NCI-H2171 (cell line): ENCODE measurements around the gene MLN.
A peak's percentile ranks its signal among the peaks of the same experiment; 100 is the strongest.
"Not testable (repeated sequence)": the region's sequence is repeated elsewhere in the genome, so short reads cannot be mapped to it uniquely, and the experiment has no call there.

Experiments
- DNase-seq: peaks from one replicate; lab custom pipeline; 2025; lab: John Stamatoyannopoulos, UW

The MLN gene

GRCh38 chr6:33834401-33835392 is 30.9 kb upstream of the MLN start:
- no peak for DNase-seq

GRCh38 chr6:33833599-33833998 is 29.8 kb upstream of the MLN start:
- no peak for DNase-seq

GRCh38 chr6:33832831-33833230 is 29.0 kb upstream of the MLN start:
- DNase-seq = not testable (repeated sequence)

DNA sequence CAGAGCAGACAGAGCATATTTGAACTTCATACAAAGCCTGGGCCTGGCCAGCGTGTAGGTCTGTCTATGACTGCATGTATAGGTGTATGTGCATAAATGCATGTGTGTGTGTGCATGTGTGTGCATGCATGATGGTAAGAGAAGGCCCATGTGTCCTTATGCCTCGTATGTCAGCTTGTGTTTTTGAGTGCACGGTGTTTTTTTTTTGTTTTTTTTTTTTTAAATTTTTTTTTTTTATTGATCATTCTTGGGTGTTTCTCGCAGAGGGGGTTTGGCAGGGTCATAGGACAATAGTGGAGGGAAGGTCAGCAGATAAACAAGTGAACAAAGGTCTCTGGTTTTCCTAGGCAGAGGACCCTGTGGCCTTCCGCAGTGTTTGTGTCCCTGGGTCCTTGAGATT is 27.9 kb upstream of the MLN start:
- not testable (repeated sequence) for DNase-seq

GRCh38 chr6:33830635-33831240 is 26.9 kb upstream of the MLN start:
- DNase-seq = no peak

DNA sequence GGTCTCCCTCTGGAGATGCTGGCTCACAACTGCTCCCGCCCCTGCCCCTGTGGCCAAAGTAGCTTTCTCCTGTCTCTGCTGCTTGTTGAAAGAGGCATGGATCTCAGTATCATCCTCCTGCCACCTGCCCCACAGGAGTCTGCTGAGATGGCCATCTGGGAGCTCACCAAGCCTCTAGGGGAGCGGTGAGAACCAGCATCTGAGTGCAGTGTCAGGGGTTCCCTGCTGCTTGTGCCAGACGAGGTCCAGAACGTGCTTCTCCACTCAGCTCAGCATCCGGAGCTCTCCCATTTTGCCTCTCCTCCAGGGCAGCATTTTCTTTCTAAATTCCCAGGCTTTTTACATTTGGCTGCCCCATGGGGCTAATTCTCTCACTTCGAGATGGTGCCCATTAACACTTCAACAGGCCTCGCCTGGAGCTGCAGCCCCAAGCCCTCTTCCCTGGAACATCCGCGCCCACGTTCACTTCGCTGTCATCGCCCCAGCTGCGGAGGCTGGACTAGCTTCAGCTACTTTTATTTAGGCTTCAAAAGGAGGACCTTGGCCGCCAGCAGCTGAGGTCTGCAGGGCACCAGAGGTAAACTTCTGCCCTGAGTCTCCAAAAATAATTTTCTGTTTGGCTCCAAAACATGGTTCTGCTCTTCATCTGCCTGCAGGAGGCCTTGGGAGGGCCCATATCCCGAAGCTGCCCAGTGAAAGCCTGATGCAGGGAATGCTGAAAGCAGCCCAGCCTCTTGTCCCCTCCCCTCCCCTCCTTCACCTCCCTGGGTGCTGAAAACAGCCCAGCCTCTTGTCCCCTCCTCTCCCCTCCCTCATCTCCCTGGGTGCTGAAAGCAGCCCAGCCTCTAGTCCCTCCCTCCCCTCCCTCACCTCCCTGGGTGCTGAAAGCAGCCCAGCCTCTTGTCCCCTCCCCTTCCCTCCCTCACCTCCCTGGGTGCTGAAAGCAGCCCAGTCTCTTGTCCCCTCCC is 25.2 kb upstream of the MLN start:
- DNase-seq = no peak

DNA sequence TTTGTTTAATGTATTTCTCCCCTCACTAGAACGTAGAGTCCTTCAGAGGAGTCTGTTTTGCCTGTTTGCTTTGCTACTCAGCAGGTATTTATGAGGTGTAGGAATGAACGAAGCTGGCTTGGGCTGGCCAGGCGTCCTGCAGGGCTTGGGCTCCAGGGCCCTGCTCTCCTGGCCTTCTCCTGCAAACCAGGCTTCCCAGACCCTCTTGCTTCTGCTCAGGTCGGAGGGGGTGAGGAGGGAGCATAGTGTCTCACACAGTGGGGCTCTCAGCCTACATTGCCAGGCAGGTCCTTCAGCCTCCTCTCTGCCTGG is 24.6 kb upstream of the MLN start:
- DNase-seq = no peak

- no peak for DNase-seq
Measured at GRCh38 chr6:33827546-33828451, 24.0 kb upstream of the MLN start.

GRCh38 chr6:33826537-33826936 is 22.7 kb upstream of the MLN start:
- DNase-seq = no peak

DNA sequence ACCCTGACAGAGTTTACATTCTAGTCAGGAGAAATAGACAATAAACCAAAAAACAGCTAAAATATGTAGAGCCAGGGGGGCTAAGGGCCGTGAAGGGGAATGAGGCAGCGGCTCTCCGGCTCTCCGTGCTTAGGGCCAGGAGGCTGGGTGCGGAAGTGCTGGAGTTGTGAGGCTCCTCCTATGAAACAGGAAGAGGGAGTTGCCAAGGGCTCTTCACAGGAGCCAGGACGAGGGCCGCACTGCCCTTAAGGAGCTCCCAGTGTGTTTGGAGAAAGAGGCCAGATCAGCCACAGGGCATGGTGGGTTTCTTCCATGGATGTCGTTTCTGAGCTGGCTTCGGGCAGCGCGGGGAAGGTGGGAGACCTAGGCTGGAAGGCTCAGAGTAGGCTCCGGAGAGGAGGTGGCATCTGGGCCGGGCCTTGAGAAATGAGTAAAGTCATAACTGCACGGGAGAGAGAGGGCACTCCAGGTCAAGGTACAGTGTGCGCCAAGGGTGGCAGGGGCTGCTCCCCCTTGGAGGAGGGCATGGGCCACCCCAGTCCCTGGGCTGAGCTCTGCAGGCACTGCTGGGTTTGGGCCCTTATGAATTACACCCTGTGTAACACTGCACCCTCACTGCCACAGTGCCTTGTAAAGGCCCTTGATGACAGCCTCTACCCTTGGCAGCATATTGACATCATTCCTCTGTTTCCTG is 20.8 kb upstream of the MLN start:
- no peak for DNase-seq

DNA sequence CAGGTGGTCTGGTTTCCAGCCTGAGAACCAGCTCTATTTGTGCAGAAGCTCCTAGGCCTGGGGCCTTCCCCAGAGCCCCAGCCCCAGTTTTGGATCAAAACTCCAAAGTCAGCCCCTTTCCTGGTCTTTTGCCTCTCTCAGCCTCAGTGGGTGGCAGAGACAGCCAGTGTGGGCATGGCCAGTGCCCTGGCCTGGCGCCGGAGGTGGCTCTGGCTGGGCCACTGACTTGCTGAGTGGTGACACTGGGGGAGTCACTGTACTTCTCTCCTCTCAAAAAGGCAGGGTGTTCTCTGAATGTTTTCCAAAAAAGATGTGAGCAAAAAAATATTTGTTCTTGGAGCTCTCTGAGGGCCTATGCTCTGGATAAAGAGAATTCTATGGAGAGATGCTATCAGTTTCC is 20.0 kb upstream of the MLN start:
- no peak for DNase-seq

- DNase-seq = peak; percentile 66
Measured at GRCh38 chr6:33822575-33823395, 19.0 kb upstream of the MLN start.

DNA sequence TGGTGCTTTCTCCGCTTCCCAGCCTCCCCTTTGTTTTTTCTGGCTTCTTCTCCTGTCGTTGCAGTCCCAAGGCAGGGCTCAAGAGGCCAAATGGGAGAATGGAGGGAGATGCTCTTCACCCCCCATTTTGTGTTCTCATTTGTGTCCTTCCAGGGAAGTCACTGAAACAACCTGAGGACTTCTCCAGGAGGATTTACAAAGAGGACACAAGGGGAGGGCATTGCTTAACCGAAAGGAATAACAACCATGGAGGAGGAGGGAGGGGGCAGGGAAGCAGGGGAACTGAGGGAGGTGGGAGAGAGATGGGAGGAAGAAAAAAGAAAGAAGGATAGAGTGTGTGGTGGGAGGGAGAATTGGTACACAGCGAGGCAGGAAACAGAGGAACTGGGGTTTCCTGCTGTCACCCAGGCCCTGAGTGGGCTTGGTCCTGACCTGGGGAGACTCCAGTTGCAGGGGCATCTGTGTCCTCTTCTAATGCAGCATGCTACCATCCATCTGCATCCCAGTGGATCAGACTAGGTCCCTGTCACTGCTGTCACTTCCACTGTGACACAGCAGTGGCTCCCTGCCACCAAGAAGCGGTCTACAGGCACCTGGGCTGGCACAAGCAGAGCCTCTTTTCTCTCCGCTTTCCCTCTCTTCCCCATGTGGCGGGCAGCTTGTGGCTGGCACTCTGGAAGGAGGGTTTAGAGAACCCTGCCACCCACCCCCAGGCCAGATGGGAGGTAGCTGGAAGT is 17.1 kb upstream of the MLN start:
- no peak for DNase-seq

- peak; percentile 71 for DNase-seq
Measured at GRCh38 chr6:33820243-33820642, 16.4 kb upstream of the MLN start.

DNA sequence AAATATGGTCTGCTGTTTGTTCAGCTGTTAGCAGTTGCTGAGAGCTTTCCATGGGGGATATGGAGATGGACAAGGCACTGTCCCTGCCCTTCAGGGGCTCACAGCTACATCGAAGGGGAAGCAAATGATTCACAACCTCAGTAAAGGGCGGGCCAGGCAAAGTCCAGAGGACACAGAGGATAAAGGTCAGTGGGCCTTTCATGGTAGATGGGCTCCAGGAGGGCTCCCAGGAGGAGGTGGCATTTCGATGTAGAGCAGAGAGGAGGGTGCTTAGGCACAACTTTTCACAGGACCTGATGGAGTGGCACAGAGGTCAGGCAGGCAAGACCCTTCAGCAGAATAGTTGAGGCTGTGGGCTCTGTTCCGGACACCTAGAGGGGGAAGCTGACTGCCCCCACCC is 15.2 kb upstream of the MLN start:
- DNase-seq = no peak

GRCh38 chr6:33818293-33818692 is 14.5 kb upstream of the MLN start:
- no peak for DNase-seq

GRCh38 chr6:33817489-33817888 is 13.7 kb upstream of the MLN start:
- DNase-seq = no peak

- DNase-seq = no peak
Measured at GRCh38 chr6:33816911-33817310, 13.1 kb upstream of the MLN start.

GRCh38 chr6:33815854-33816253 is 12.1 kb upstream of the MLN start:
- peak; percentile 57 for DNase-seq
